ENCODE results near the gene OR52E4.

The OR52E4 gene

DNA sequence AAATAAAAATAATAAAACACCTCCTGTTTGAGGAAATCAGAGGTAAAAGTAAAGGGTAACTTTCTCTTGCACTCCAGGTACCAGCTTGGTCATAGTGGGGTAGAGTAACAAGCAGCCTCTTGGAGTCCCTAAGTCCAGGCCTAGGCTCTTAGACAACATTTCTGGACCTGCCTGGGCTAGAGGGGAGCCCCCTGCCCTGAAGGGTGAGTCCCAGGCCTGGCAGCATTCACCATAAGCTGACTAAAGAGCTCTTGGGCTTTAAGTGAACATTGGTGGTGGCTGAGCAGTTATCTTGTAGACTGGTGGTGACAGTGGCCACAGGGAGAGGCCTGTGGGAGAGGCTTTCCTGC lies 43.0 kb downstream of the OR52E4 start:
- TF ChIP-seq, protein P1, sequence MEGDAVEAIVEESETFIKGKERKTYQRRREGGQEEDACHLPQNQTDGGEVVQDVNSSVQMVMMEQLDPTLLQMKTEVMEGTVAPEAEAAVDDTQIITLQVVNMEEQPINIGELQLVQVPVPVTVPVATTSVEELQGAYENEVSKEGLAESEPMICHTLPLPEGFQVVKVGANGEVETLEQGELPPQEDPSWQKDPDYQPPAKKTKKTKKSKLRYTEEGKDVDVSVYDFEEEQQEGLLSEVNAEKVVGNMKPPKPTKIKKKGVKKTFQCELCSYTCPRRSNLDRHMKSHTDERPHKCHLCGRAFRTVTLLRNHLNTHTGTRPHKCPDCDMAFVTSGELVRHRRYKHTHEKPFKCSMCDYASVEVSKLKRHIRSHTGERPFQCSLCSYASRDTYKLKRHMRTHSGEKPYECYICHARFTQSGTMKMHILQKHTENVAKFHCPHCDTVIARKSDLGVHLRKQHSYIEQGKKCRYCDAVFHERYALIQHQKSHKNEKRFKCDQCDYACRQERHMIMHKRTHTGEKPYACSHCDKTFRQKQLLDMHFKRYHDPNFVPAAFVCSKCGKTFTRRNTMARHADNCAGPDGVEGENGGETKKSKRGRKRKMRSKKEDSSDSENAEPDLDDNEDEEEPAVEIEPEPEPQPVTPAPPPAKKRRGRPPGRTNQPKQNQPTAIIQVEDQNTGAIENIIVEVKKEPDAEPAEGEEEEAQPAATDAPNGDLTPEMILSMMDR (IDR thresholded peaks at IDR 0.05; ENCODE audit: extremely low read depth, insufficient read depth, missing control alignments), result no peak
- no peak for DNase-seq (ENCODE audit: low spot score)
- in situ Hi-C loops (cut with MboI; ENCODE audit: low pct_unique_long_range_greater_than_20kb, low sequenced_read_pairs, unreplicated experiment), result no loop called here

DNA sequence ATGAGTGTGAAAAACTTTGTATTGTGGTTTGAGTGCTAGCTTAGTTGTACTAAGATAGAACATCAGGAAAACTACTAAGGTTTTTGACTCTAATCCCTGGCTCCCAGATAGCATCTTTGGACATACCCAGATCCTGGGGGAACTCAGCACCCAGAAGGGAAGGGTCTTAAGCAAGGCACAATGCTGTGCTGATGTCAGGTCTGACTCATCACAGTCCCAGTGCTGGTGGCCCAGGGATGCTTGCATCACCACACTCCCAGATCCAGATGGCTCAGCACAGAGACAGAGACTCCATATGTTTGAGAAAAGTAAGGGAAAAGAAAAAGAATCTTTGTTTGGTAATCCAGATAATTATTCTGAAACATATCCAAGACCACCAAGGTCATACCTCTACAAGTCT lies 43.4 kb downstream of the OR52E4 start:
- TF ChIP-seq, protein P1 (IDR thresholded peaks at IDR 0.05; ENCODE audit: extremely low read depth, insufficient read depth, missing control alignments), result no peak
- no peak for DNase-seq (ENCODE audit: low spot score)
- in situ Hi-C loops (cut with MboI; ENCODE audit: low pct_unique_long_range_greater_than_20kb, low sequenced_read_pairs, unreplicated experiment), result no loop called here

- no peak for DNase-seq (ENCODE audit: low spot score)
- TF ChIP-seq, protein P1 (IDR thresholded peaks at IDR 0.05; ENCODE audit: extremely low read depth, insufficient read depth, missing control alignments), result no peak
- in situ Hi-C loops (cut with MboI; ENCODE audit: low pct_unique_long_range_greater_than_20kb, low sequenced_read_pairs, unreplicated experiment), result no loop called here
Observed at GRCh38 chr11:5928271-5928670, 47.8 kb downstream of the OR52E4 start.

DNA sequence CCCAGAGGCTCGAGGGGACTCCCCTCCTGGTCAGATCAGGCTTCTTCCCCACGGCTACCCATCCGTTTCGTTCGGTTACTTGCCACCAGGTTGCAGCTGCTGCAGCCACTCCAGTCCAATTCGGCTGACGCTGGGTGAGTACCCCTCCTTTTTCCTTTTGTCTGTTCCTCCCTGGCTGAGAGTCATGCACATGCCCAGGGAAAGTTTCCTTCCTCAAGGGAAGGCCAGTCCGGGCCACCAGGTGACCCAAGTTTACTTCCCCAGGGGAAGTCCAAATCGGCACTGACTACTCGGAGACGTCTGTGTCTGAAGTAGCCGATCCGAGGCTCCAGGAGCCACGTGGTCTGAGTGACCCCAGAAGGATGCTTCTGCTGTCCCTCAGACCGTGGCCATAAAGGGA lies 48.4 kb downstream of the OR52E4 start:
- TF ChIP-seq, protein P1 (IDR thresholded peaks at IDR 0.05; ENCODE audit: extremely low read depth, insufficient read depth, missing control alignments), result no peak
- DNase-seq (ENCODE audit: low spot score), result no peak
- in situ Hi-C loops (cut with MboI; ENCODE audit: low pct_unique_long_range_greater_than_20kb, low sequenced_read_pairs, unreplicated experiment), result no loop called here

- DNase-seq (ENCODE audit: low spot score), result no peak
- in situ Hi-C loops (cut with MboI; ENCODE audit: low pct_unique_long_range_greater_than_20kb, low sequenced_read_pairs, unreplicated experiment), result no loop called here
- TF ChIP-seq, protein P1 (IDR thresholded peaks at IDR 0.05; ENCODE audit: extremely low read depth, insufficient read depth, missing control alignments), result no peak
Observed at GRCh38 chr11:5929571-5930368, 49.3 kb downstream of the OR52E4 start.

- TF ChIP-seq, protein P1 (IDR thresholded peaks at IDR 0.05; ENCODE audit: extremely low read depth, insufficient read depth, missing control alignments), result no peak
- DNase-seq (ENCODE audit: low spot score), result no peak
- in situ Hi-C loops (cut with MboI; ENCODE audit: low pct_unique_long_range_greater_than_20kb, low sequenced_read_pairs, unreplicated experiment), result no loop called here
Observed at GRCh38 chr11:5930614-5931013, 50.2 kb downstream of the OR52E4 start.

All from GM13977 (cell line).